ENCODE data around the gene CPNE4.

DNA sequence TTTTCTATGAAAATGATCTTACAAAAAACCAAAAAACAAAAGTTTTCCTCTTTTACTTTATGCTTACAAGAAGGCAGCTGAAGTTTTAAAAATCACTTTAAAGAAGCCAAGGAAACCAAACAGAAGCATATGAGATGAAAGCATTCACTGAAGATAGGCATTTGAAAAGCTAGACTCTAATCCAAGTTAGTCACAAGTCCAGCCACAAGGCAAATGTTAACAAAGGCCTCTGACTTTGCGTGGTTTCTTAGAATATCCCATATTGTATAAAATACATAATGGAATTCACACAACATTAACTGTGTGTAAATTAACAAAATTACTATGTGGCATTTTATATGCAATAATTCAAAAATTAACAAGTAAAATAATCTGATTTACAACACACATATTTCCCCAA, 549.7 kb downstream of the CPNE4 start:
- TF ChIP-seq POLR2A (IDR thresholded peaks at IDR 0.05; ENCODE audit: low read depth) (no peak), POLR2AphosphoS5 (IDR thresholded peaks at IDR 0.05) (no peak)
- TF ChIP-seq, protein P1, sequence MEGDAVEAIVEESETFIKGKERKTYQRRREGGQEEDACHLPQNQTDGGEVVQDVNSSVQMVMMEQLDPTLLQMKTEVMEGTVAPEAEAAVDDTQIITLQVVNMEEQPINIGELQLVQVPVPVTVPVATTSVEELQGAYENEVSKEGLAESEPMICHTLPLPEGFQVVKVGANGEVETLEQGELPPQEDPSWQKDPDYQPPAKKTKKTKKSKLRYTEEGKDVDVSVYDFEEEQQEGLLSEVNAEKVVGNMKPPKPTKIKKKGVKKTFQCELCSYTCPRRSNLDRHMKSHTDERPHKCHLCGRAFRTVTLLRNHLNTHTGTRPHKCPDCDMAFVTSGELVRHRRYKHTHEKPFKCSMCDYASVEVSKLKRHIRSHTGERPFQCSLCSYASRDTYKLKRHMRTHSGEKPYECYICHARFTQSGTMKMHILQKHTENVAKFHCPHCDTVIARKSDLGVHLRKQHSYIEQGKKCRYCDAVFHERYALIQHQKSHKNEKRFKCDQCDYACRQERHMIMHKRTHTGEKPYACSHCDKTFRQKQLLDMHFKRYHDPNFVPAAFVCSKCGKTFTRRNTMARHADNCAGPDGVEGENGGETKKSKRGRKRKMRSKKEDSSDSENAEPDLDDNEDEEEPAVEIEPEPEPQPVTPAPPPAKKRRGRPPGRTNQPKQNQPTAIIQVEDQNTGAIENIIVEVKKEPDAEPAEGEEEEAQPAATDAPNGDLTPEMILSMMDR (IDR thresholded peaks at IDR 0.05) = no peak
